Cardiac muscle cell (in vitro differentiated cells and primary cell): ENCODE measurements around the gene RABGAP1. TPM values are rescaled to one million over a fixed set of nuclear protein-coding genes. Genes with fewer than 3 reads are reported as not detected.

Experiments
- DNase-seq, 2 donors: peaks; one replicate each; pipeline versions ENCODE4 v3.0.0 to v3.0.0-alpha.2; 2010 to 2017; ENCODE audit warnings: low read depth in 1 of 2, low spot score in 1 of 2
- H3K27ac ChIP-seq: fragments of 200-600 bp; sonication (generic); 2 replicates; pipeline ENCODE4 v1.5.1; 2016
- H3K27me3 ChIP-seq: fragments of 200-600 bp; sonication (generic); 2 replicates; pipeline ENCODE4 v1.6.0; 2016; ENCODE audit warnings: control low read depth
- H3K36me3 ChIP-seq: fragments of 200-600 bp; sonication (generic); 2 replicates; pipeline ENCODE4 v1.5.1; 2016; ENCODE audit warnings: control low read depth
- H3K4me1 ChIP-seq: fragments of 200-600 bp; sonication (generic); 2 replicates; pipeline ENCODE4 v1.8.1; 2017; ENCODE audit warnings: low read depth, mild to moderate bottlenecking, mixed run types
- H3K4me3 ChIP-seq: fragments of 200-600 bp; sonication (generic); 2 replicates; pipeline ENCODE4 v1.5.1; 2016; ENCODE audit warnings: mild to moderate bottlenecking
- H3K9me3 ChIP-seq: fragments of 200-600 bp; sonication (generic); 2 replicates; pipeline ENCODE4 v1.5.1; 2017; ENCODE audit warnings: low read depth, mild to moderate bottlenecking, control low read depth
- CTCF ChIP-seq: IDR thresholded peaks from 2 replicates; pipeline ENCODE4 v1.5.1; 2012; ENCODE audit warnings: low read depth, mild to moderate bottlenecking, low read length
- polyA plus RNA-seq: library from polyadenylated mRNA; unstranded; fragments of >200 nt; fragmentation: Nextera tagmentation; extraction: Ambion mirVana; gene quantifications from 2 replicates; pipeline ENCODE4 v1.2.1, GENCODE V29; 2016
- total RNA-seq: library from RNA; depleted of rRNA; stranded (reverse); fragments of >200 nt; gene quantifications from 2 replicates; pipeline ENCODE4 v1.2.3, GENCODE V29; 2016

RABGAP1 gene
- total and polyA plus RNA-seq, 2 experiments from 2014 or later = 37.4 to 44.4 TPM

DNA sequence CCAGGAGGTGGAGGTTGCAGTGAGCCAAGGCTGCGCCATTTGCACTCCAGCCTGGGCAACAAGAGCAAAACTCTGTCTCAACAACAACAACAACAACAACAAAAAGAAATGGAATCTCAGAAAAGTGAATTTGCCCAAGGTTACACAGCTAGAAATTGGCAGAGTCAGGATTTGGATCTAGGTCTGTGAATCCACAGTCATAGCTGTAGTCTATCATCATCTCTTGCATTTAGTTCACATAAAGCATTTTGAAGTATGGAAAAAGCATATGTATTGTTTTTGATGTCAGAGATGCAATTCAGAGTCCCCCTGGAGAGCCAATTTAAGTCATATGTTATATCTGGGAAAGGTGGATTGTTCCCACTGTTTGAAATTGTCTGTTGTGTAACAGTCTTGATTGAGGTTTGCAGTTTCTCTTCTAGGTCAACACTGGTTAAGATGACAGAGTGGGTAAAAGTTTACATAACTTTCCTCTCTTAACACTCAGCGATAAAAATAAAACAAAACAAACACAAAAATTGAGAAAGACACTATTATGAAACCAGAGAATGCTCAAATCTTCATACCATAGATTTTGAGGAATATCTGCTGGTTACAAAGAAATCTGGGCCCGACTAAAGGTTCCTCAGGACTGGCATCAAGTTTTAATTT, 71.2 kb downstream of the RABGAP1 start:
- peaks cover 12% of the 10 kb centered on the region for H3K4me1 ChIP-seq
- no peak overlapping the region for H3K27ac ChIP-seq
- peaks cover 29% of the 10 kb centered on the region for H3K36me3 ChIP-seq
- H3K27me3 ChIP-seq = no peaks in the 10 kb centered on the region
- H3K9me3 ChIP-seq = no peaks in the 10 kb centered on the region
- no peak for TF ChIP-seq CTCF
- DNase-seq = peak in 1 of 2 donors; percentile 57
- H3K4me3 ChIP-seq = no peak overlapping the region

DNA sequence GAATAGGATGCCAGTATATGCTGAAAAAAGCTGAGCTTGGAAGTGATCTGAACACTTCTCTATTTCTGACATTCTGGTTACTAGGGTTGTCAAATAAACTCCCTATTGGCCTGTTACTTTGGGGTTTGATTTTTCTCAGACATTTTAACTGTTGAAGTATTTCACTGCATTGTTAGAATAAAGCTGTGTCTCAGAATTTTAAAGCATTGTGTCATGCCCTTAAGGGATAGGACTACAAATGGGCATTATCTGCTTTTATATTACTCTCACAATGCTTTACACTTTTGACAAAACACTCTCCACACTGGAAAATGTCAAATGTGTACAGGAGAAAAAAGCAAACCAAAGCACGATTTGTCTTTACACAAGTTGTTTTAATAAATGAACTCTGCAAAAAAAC, 75.8 kb downstream of the RABGAP1 start:
- DNase-seq = no peak
- no peak for TF ChIP-seq CTCF
- Histone ChIP-seq H3K4me1 (no peaks in the 10 kb centered on the region), H3K4me3 (no peak overlapping the region), H3K36me3 (peaks cover 36% of the 10 kb centered on the region), H3K9me3 (no peaks in the 10 kb centered on the region), H3K27ac (no peak overlapping the region), H3K27me3 (no peaks in the 10 kb centered on the region)

- DNase-seq = no peak
- Histone ChIP-seq H3K4me3 (no peak overlapping the region), H3K27me3 (no peaks in the 10 kb centered on the region), H3K27ac (no peak overlapping the region), H3K9me3 (no peaks in the 10 kb centered on the region), H3K36me3 (peaks cover 44% of the 10 kb centered on the region), H3K4me1 (no peaks in the 10 kb centered on the region)
- TF ChIP-seq CTCF = no peak
Observed at GRCh38 chr9:123020796-123021195, 80.0 kb downstream of the RABGAP1 start.

GRCh38 chr9:123026425-123026824, 85.6 kb downstream of the RABGAP1 start:
- H3K27me3 ChIP-seq = no peaks in the 10 kb centered on the region
- H3K27ac ChIP-seq = no peak overlapping the region
- no peak for TF ChIP-seq CTCF

DNA sequence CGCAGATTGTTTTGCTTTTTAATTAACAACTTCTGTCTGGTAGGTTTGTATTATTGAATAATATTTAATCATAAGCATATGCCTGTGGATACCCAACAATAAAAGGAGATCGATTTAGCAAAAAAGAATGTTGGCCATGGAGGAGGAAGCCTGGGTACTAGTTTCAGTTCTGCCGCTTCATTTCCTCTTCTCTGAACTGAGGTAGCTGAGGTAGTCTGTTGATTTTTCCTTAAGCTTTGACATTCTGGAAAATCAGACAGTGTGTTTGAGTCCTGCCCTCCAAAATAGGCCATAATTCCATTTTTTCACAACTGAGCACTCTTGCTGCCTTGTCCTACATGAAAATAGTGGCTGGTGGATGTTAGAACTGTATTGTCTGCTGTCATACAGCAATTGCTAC, 86.7 kb downstream of the RABGAP1 start:
- no peak overlapping the region for H3K4me3 ChIP-seq
- H3K36me3 ChIP-seq = peaks cover 15% of the 10 kb centered on the region
- H3K9me3 ChIP-seq = no peaks in the 10 kb centered on the region
- no peaks in the 10 kb centered on the region for H3K27me3 ChIP-seq
- no peak for DNase-seq
- H3K4me1 ChIP-seq = no peaks in the 10 kb centered on the region
- TF ChIP-seq CTCF = no peak
- H3K27ac ChIP-seq = no peak overlapping the region

More at GRCh38 chr9:123026425-123026824, 85.6 kb downstream of the RABGAP1 start:
- Histone ChIP-seq H3K36me3 (peaks cover 25% of the 10 kb centered on the region), H3K4me3 (no peak overlapping the region), H3K9me3 (no peaks in the 10 kb centered on the region), H3K4me1 (no peaks in the 10 kb centered on the region)
- DNase-seq = no peak
